GM21619 (cell line): ENCODE results near the gene TMEM59L.

ENCODE experiments used
- ATAC-seq: cut with Tn5 transposase; IDR thresholded peaks from one replicate; pipeline ENCODE4 v1.9.1; 2021; ENCODE audit not compliant: unreplicated experiment

TMEM59L gene

DNA sequence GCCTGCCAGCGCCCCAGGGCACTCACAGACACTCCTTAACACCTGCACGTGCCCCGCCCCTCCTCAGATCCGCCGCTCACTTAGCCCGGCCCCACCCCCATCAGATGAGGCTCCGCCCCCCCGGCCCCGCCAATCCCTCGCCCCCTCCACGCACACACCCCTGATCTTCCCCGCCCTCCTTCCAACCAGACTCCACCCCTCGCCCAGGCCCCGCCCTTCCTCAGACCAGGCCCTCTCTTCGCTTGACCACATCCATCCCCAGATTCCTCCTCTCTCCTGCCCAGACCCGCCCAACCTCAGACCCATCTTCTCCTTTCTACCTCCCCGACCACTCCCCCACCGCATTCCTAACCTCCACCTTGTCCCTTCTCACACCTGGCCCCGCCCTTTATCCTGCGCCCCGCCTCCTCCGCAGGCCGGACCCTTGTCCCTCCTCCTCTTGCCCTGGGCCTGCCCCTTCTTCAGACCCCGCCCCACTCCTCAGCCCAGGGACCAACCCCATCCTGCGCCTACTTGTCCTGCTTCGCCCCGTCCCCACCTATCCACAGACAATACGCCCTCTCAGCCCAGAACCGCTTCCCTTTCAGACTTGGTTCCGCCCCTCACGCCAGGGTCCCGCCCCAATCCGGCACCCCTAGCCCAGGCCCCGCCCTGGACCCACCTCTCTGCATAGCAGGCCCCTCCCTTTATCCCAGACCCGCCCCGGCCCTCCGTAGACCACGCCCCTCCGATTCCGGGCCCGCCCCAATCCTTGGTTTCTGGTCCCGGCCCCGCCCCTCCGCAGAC is 23.7 kb downstream of the TMEM59L start:
- ATAC-seq: peak; percentile 78

DNA sequence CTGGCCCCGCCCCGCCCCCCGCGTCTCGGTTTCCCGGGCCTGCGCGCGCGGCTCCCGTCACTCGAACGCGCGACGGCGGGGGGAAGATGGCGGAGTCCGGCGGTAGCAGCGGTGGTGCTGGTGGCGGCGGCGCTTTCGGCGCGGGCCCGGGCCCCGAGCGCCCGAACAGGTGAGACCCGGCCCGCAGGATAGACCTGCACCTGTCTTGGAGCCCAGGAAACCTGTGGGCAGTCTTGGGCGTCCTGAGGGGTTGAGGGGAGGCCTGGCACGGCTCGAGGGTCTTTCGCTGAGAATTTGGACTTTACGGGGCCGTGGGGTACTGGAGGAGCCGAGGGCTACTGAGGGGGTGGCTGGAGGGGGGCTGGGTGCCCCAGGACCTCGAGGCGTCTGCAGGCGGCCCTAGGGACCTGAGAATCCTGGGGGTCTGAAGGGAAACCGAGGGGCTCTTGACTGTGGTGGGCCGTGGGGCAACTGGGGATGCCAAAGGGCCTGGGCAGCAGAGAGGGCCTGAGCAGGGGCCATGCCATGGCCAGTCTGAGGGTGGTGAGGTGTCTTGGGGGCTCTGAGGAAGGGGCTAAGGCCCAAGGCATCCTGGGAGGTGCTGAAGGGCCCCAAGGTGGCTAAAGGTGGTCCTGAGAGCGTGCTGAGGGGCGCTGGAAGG is 24.4 kb downstream of the TMEM59L start, which contains the start of gene KLHL26:
TSS of gene KLHL26 (plus strand) at position 60 of the 661 bp plus-strand sequence. CDS start at position 87, 27 bp downstream.
- no peak for ATAC-seq

DNA sequence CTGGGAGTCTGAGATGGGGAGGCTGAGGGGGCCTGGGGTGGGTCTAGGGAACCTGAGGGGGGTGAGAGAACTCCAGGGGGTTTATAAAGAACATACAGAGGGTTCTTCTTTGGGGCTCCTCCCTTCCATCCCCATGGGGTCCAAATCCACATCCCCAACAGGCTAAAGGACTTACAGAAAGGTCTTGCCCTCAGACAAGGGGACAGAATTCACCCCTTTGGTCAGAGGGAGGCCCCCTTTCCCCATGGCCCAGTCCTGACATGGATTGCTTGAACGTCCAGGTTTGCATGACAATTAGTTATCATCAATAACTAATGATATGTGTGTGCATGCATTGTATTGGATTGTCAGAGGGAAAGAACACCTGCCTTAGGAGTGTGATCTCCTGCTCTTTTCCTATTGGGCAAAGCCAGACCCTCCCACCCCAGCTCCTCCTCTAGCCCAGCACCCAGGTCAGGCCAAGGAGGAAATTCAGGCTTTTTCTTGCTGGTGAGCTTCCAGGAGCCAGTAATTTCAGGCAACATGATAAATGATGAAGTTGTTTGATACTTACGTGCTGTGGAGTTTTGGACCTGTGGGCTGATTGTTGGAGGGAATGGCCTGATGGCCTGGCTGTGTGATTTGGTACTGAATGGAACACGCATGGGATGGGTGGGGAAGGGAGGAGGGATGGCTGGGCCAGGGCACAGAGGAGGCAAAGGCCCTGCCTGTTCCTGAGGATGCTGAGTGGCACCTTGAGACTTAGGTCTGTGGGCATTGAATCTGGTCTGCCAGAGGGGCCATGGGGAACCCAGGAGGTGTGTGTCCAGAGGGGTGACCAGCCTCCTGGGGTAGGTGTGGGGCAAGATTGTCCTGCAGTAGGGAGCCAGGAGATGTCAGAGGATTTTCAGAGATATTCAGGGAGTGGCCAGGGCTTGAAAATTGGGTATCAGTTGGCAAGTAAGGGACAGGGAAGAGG is 25.3 kb downstream of the TMEM59L start:
- no peak for ATAC-seq

DNA sequence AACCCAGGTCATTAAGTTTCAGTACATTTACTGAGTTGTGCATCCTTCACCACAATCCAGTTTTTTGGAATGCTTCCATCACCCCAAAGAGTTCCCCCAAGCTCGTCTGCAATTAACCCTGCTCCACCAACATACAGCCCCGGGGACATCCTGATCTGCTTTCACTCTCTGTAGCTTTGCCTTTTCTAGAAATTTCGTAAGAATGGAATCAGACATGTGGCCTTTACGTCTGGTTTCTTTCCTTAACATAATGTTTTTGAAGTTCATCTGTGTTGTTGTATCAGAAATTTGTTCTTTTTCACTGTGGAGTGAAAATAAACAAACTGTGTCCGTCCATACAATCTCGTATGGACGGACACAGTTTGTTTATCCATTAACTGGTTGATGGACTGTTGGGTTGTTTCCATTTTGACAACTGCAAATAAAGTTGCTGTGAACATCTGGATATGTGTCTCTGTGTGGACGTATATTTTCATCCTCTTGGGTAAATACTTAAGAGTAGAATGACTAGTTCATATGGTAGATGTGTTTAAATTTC is 27.1 kb downstream of the TMEM59L start:
- ATAC-seq: no peak

DNA sequence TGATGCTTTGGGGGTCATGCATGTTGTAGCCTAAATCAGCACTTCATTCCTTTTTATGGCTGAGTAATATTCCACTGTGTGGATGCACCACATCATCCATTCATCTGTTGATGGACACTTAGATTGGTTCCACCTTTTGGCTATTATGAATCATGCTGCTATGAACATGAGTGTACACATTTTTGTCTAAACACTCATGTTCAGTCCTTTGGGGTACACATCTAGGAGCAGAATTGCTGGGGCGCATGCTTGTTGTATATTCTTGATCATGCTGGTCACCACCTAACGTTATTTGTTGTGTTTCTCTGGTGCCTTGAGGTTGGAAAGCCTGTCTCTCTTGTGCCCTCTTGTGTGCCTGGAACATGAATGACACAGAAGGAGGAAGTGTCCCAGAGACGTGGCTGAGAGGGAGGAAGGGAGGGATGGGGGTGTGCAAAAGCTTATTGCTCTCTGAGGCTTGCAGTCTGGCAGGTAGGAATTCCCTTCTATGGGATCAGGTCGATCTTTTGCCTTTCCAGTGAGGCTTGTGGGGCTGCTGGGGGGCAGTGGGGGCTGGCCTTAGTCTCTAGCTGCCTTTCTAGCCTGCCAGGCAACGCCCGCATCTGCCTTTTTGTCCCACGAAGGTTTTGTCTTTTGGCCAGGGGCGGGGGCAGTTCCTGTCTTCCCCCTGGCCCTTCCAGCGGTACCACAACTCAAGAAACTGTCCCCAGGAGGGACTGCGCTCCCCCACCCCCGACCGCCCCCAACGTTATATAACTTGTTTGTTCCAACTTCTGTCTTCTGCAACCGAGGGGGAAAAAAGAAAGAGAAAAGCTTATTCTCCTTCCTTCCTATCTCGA is 31.7 kb downstream of the TMEM59L start:
- no peak for ATAC-seq

DNA sequence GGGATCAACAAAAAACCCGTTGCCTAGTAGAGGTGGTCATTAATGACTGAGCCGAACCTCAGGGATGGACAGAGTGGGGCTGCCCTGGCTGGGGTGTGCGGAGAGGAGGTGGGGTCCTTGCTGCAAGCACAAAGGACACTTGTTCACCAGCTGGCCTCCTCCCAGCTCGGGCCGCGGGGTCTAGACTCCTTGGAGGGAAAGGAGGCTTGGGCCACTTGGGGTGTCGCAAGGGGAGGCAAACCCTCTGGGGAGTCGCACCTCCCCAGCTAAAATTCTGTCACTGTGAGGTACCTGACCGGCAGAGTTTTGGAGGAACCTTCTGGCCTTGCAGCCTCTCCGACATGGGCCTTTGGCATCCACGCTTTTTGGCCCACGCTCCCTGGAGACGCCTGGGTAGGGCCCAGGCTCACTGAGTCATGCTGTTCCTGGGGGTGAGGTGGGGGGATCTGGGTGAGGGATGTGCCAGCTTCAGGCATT is 32.4 kb downstream of the TMEM59L start:
- no peak for ATAC-seq

DNA sequence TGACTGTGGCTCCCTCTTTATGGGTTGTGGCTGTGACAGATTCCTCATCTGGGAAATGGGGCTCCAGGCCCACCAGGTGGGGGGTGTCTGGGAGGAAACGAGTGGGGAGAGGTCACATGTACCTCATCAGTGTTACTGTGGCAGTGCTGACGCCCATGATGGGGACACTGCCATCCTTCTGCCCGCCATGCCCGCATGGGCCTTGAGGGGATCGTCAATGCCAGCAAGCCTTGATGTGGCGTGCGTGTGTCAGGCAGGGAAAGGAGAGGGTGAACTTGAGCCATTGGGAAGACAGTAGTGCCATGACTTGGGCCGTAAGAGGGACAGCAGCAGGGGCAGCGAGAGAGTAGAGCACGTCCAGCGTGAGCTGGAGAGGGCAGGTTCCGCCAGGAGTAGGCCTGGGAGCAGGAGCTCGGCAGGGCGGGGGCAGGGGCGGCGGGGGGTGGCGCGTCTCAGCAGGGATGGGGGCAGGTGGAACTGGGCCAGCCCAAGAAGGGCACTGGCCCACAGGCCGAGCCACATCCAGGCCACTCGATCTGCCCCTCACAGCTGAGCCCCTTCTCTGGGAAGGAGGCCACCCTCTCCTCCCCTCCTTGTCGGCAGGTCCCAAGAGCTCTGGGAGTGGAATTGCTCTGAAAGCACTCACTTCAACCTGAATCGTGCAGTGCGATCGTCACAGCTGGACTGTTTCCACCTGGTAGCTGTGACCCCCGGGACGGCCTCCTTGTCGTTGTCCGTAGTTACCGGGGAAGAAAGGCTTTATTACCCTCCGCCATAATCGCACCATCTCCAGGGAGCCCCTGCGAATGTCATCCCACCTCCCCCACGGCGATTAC is 34.1 kb downstream of the TMEM59L start:
- no peak for ATAC-seq

DNA sequence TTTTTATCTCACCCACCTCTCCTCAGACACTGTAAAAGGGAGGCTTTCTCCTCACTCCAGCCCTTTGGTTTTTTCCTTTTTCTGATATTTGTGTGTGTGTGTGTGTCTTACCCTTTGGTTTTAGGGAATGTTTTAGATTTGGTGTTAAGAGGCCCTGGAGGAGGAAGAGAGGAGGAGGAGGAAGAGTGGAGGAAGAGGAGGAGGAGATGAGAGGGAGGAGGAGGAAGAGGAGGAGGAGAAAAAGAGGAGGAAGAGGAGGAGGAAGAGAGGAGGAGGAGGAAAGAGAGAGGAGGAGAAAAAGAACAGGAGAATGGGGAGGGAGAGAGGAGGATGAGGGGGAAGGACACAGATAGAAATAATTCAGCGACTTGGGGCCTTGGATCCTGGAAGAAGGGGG is 34.7 kb downstream of the TMEM59L start:
- ATAC-seq: no peak

DNA sequence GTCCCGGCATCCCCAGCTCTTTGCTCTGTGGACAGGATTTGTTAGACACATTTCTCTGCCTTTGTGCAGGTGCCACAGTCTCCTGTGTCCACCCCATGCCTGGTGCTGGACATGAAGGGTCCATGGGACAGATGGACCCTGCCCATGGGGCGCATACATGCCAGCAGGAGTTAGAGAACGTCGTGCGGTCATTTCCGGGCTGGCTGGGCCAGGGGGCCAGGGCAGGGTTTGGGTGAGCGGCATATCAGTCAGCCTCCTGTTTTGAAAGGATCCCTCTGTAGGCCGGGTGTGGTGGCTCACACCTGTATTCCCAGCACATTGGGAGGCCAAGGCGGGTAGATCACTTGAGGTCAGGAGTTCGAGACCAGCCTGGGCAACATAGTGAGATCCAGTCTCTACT is 35.1 kb downstream of the TMEM59L start:
- no peak for ATAC-seq

DNA sequence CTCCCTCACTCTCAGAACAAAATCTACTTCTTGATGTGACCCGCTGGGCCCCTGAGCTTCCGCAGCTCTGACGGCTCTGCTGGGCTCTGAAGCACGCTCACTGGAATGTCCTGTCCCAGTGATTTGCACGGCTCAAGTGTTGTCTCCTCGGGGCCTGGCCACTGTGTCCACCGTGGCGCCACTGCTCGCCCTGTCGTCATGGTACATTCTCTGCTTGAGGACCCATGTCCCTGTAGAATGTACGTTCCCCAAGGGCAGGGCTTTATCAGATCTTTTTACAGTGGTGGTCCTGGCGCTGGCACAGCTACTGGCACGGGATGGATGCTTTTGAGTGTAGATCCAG is 36.3 kb downstream of the TMEM59L start:
- ATAC-seq: no peak

DNA sequence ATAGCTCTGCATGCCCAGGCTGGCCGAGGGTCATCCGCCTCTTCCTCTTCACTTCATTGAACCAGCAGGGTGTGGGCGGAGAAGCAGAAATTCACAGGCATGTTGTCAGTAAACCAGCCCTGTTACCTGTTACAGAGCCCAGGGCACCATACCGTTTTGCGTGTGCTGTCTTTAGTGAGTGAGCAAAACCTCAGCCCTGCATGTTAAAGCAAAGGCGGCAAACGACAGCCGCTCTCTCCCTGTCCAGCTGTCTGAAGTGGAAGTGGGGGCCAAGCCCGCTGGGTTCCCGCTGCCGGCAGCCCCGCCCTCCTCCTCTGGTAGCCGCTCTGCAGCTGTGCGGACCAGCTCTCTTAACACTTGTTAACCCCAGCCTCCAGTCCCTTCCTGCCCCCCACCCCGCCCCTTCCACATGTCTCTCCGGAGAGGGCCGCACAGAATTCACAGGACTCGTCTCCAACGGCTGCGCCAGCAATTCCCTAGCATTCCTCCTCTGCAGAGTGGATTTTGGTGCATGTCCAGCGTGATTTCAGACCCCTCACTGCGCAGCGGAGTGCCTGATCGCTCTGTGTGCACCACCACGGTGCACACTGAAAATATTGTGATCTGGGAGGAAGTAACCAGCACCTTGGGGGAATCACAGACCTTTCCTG is 36.8 kb downstream of the TMEM59L start:
- ATAC-seq: no peak

DNA sequence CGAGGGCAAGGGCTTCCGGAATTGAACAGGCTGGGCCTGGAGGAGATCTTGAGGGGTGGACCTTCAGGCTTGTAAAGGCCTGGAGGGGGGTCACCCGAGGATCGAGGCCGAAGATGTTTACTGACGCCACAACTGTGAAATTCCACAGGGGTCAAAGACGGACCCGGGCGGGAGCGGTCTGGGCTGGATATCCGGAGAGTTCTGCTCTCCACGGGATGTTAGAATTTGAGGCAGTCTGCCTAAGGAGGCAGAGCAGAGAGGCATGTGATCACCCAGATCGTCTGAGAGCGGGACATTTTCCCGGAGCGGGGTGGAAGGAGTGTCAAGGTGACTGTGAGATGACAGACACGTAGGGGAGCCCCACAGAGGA is 37.3 kb downstream of the TMEM59L start:
- ATAC-seq: no peak

DNA sequence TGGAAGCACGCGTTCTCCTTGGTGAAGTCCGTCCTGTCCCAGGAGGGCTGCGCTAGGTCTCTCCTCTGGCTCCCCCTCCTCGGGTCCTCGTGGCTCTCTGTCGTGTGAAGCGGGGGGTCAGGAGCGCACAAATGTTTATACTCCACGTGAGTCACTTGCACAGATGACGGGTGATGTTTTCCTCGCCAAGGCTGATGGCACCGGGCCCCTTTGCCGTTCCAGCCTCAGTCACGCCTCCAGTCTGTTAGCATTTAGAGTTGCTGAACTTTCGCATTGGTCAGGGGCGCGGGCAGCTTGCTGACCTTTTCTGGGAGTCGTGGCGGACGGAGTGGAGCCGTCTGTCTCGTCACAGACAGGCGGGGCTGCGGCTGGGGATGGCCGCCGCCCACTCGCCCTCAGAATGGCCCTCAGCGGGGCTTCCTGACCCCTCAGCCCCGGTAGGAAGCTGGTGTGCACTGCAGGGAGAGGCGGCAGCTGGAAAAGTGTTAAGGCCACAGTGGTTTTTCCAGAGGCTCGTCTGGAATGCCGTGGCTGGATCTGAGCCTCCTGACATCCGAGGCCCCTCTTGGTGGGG is 37.9 kb downstream of the TMEM59L start:
- ATAC-seq: no peak

DNA sequence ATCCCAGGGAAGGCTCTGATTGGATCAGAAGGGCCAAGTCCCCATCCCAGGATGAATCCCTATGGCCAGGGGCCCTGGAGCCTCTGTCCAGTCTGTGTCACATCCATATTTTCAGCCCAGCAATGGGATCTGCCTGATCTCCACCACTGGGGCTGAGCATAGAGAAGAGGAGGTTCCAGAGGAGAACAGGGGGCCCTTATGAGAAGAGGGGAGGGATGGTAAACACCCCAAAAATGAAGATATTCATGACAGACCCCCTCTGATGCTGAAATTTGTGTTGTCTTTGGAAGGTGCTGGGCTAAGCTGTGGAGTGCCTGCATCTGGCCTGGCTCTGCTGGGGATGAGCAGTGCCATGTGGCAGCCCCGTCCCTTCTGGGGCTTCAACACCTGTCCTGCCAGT is 38.6 kb downstream of the TMEM59L start:
- no peak for ATAC-seq

DNA sequence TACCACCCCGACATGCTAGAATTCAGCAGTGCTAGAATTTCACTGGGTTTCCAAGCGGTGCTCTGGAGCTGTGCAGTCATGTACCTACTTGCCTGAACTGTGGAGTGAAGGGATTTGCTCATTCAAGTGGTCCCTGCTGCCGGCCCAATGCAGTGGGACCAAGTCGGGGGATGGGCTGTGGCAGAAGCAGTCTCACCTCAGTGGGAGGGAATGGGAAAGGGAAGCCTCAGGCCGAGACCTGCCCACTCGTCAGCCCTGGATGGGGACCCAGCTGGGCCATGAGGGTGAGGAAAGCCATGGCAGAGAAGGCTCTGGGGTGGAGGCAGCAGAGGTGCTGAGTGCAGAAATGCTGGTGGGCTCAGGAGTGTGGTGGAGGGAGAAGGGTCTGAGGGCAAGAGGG is 39.1 kb downstream of the TMEM59L start:
- no peak for ATAC-seq

DNA sequence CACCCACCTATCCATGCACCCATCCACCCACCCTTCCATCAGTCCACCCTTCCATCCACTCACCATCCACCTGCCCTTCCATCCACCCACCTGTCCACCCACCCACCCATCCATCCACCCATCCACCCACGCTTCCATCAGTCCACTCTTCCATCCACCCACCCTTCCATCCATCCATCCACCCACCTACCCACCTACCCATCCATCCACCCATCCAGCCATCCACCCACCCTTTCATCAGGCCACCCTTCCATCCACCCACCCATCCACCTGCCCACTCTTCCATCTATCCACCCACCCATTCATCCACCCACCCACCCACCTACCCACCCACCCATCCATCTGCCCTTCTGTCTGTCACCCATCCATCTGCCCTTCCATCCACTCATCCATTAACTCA is 41.2 kb downstream of the TMEM59L start:
- ATAC-seq: no peak

DNA sequence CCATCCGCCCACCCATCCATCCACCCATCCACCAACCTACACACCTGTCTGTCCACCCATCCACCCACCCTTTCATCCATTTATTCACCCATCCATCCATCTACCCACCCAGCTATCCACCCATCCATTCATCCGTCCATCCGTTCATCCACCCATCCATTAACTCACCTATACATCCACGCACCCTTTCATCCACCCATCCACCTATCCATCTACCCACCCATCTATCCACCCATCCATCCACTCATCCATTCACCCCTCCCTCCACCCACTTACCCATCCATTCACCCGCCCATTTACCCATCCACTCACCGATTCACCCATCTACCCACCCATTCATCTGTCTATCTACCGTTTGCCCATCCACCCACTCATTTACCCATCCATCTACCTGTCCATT is 41.8 kb downstream of the TMEM59L start:
- ATAC-seq: no peak

DNA sequence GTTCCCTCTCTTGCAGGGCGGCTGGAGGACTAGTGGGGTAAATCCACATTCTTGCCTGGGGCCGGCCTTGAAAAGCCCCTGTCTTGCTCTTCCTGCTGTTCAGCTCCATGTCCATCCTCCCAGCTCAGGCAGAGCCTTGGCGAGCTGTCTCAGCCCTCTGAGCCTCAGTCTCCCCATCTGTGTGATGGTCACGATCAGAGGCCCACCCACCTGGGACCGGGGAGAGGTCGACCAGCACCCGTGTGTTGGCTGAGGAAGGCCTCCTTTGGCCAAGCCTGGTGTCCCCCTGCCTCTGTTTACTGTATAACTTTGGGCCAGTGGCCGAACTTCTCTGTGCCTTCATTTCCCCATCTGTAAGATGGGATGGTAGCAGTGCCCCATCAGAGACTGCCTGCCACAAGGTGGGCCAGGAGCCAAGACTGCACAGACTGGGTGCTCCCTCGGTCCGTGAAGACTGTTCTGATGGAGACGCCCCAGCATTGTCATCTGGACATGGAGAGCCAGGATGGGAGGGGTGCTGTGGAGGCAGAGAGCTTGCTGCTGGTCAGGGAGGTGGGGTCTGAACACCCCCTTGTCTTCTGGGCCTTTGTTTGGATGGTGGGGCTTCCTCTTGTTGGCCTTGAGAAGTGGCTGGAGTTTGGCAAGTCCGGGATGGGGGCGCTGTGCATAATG is 42.6 kb downstream of the TMEM59L start:
- ATAC-seq: no peak
